HG02884 (cell line): ENCODE measurements around the gene LUM.

Experiments
- ATAC-seq: cut with Tn5 transposase; IDR thresholded peaks from one replicate; pipeline ENCODE4 v1.9.1; 2021; ENCODE audit warnings: mild to moderate bottlenecking, moderate library complexity; ENCODE audit not compliant: unreplicated experiment

LUM gene

DNA sequence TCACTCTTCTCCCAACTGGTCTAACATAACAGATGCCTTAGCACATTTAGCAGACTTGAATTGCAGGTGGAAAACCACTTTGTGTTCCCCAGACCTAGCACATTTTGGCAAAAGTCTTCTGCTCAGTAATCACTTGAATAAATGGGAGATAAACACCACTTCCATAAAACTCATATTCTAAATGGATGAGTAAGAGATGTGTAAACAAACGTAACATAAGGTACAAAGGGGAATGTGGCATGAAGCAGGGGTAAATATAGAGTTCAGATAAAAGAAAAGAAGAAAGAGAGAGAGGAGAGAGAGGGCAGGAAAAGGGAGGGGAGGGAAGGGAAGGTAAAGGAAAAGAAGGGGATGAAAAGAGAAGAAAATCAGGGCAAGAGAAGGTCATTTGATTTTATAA is 36.4 kb downstream of the LUM start:
- ATAC-seq = no peak

GRCh38 chr12:91074154-91074709 is 37.1 kb downstream of the LUM start:
- no peak for ATAC-seq

DNA sequence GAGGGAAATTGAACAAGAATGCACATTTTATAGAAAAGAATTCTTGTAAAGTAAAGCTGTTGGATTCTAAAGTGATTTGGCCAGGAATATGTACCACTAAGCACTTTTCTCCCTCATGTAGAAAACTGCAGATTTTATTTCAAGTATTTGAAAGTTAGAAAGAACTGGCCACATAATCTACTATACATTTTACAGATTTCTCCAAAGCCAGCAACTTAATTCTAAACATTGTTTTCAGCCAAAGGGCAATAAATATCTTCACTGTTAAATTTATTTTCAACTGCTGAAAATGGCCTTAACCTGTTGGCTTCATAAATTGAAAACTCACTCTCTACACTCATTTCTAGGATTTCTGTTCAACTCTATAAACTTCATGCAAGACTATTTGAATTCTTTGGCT is 37.9 kb downstream of the LUM start:
- ATAC-seq = no peak

DNA sequence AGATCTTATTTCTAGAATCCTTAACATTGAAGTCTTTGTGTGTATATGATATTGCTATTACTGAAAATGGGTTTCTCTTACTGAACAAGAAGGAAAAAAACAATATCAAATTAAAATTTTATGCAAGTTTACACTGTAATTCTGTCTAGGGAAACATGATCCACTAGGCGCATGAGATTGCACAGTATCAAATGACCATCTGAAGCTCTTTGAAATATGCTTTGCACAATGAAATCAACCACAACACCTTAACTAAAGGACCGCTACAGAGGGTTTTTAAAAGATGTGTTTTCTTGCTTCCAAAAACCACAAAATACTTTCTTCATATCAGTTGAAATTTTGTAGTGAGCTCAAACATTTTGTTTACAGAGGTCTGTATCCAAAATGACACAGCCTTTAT is 38.4 kb downstream of the LUM start:
- no peak for ATAC-seq

DNA sequence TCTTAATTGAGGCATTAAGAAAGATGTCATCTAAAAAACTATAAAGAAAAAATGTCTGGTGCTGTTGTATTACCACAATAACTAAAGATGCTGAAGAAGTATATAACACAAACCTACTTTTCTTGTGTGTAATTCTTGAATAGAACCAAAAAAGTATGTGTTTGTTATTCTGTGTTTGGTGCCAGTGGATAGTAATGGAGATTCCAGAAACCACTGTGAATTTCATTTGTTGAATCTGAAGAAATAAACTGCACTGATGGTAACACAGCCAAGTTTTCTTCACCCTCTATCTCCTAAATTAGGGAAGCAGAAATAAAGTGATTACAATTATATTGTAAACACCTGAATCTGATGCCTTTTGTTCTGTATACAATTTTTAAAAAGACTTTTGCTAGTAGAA is 40.4 kb downstream of the LUM start:
- ATAC-seq = no peak

DNA sequence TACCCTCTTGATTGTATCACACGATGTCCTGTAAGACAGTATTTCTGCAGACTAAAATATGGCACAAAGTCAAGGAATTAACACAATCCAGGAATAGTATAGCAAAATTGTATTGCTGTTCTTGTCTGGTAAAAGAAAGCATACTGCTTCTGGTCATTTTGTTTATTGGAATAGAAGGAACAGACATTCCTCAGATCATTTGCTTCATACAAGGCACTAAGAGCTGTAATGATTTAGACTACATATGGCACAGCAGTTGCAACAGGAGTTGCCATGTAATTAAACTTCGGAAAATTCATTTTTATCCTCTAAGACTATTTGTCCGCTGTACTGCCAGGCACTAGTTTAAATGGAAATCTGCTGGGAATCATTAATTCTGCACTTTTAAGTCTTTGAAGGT is 45.9 kb downstream of the LUM start:
- no peak for ATAC-seq

DNA sequence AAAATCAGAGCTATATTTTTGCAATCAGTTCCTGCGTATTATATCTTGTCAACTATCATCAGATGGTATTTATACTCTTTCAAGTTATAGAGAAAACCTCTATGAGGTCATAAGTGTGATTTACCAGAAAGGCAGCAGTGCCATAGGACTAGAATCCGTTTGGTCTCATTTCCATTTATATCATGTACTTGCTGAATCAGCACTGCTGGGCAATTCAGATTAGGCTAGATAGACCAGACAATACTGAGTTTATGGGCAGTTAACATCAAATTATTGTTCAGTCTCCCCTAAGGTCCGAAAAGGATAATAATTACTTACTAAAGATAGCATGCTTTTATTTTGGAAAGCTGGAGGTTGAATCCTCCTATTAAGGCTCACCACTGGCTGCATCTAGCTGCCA is 46.7 kb downstream of the LUM start:
- no peak for ATAC-seq

DNA sequence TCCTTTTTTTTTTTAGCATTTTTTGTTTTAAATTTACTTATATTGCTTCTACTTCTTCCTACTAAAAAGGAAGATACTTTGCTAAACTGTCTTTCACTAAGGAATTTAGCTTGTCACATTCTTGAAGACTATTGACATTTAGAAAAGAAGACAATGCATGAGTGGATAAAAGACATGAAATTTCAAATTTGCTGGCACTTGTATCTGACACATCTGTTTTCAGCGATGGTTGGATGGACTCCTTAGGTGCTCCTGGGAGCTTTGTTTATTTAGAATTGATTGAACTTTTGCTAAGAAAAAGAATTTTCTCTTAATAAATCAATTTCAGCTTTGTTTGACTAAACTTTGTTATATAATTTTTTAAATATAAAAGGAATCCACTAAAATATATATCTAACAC is 50.2 kb downstream of the LUM start:
- ATAC-seq = no peak

- no peak for ATAC-seq
Observed at GRCh38 chr12:91059211-91059610, 52.1 kb downstream of the LUM start.

DNA sequence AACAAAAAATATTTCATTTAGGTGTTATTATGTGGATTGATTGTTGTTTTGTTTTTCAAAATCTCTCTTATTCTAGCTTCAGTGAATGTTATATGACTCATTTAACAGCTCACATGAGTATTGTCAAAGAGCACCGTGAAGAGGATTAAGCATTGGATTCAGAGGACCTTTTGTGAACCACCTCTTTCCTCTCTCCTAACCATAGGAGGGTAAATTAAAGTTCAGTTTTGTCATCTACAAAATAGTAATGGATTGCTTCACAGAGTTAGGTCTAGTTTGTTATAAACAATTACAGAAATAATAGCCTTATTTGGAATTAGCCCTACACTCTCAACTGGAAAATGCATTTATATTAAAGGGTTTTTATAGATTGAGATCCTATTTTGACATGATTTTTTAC is 52.5 kb downstream of the LUM start:
- ATAC-seq = no peak

- no peak for ATAC-seq
Observed at GRCh38 chr12:91057368-91058165, 53.7 kb downstream of the LUM start, which contains the start of gene KERA. Gene KERA (minus strand): TSS chr12:91058024. CDS start chr12:91056281, 1,743 bp downstream.

GRCh38 chr12:91056488-91056887 is 54.8 kb downstream of the LUM start:
- ATAC-seq = no peak

DNA sequence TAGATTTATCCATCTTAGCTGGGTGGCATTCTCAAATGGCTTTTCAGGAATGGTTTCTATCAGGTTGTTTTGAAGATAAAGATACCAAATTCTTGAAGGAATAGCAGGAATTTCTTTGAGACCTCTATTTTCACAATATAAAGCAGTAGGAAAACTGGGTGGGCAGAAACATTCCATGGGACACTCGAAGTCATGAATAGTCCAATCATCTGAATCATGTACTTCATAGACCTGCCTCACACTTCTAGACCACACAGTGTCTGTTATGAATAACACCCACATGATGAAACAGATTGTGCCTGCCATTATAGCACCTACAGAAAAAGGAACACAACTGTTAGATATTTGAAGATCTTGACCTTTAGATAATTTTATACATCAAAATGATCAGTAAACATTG is 55.3 kb downstream of the LUM start:
- ATAC-seq = no peak

- ATAC-seq = no peak
Observed at GRCh38 chr12:91053951-91054715, 57.2 kb downstream of the LUM start.
